Purkinje cell (primary cell): Measurements from ENCODE around the gene NUFIP2. TPM values are rescaled to one million over a fixed set of nuclear protein-coding genes. Genes with fewer than 3 reads are reported as not detected.

Experiments used
- polyA plus RNA-seq: library from polyadenylated mRNA; unstranded; fragments of >200 nt; fragmentation: Nextera tagmentation; gene quantifications from 2 replicates; pipeline ENCODE4 v1.2.1, GENCODE V29; 2014

The NUFIP2 gene, protein sequence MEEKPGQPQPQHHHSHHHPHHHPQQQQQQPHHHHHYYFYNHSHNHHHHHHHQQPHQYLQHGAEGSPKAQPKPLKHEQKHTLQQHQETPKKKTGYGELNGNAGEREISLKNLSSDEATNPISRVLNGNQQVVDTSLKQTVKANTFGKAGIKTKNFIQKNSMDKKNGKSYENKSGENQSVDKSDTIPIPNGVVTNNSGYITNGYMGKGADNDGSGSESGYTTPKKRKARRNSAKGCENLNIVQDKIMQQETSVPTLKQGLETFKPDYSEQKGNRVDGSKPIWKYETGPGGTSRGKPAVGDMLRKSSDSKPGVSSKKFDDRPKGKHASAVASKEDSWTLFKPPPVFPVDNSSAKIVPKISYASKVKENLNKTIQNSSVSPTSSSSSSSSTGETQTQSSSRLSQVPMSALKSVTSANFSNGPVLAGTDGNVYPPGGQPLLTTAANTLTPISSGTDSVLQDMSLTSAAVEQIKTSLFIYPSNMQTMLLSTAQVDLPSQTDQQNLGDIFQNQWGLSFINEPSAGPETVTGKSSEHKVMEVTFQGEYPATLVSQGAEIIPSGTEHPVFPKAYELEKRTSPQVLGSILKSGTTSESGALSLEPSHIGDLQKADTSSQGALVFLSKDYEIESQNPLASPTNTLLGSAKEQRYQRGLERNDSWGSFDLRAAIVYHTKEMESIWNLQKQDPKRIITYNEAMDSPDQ
- 56.1 and 64.6 TPM in 2 replicates for polyA plus RNA-seq

GRCh38 chr17:29293890-29294579, at the start of gene NUFIP2:
Gene NUFIP2 (minus strand): TSS chr17:29294148. CDS start chr17:29294059, 89 bp downstream.

GRCh38 chr17:29246628-29247027, 47.3 kb downstream of the NUFIP2 start, which contains the start of gene CRYBA1:
Gene CRYBA1 (plus strand): TSS chr17:29246859. CDS start chr17:29246864, 5 bp downstream.

Other genes starting within 250 kb of the NUFIP2 start
- 5.6 and 13.7 TPM in 2 replicates for gene MYO18A, start 113.8 kb downstream of the NUFIP2 start, polyA plus RNA-seq
- 0.55 TPM in 1 of 2 replicates, not detected in the other for gene CRYBA1, start 47.3 kb downstream of the NUFIP2 start, polyA plus RNA-seq
- gene TAOK1, start 96.2 kb upstream of the NUFIP2 start, polyA plus RNA-seq = 33.6 and 39.8 TPM in 2 replicates